Measurements from ENCODE around the gene PTPRG. TPM values are rescaled to one million over a fixed set of nuclear protein-coding genes. Genes with fewer than 3 reads are reported as not detected.

Gene PTPRG
- total and polyA plus RNA-seq, 4 donors: 3.6 to 35.6 (median 8.1) TPM

DNA sequence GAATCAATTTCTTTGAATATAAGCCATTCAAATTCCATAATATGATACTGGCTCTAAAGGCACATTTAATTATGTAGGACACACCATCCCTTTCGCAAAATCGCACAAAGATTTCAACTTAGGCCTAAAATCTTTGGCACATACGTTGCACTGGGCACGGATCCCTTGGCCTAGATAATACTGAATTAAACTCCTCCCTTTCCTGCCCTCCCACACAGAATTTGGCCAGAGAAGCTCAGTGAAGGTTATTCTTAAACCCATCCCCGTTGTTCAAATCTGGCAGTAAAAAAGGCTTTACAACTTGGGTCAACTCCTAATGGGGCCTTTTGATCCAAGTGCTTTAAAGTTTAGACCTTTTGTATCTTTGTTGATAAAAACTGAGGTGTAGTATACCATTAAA lies 247.2 kb downstream of the PTPRG start:
- H3K36me3 ChIP-seq (ENCODE audit: control insufficient read depth in 4 of 4, insufficient read depth in 3 of 4, low read depth in 1 of 4, low read length in 3 of 4): no peaks in the 10 kb centered on the region
- H3K9me3 ChIP-seq (ENCODE audit: control insufficient read depth in 4 of 4, low read length in 3 of 4): no peaks in the 10 kb centered on the region
- TF ChIP-seq RXRA (IDR thresholded peaks at IDR 0.05) (peak; percentile 74 to 75), RAD21 (IDR thresholded peaks at IDR 0.05) (peak; percentile 52 to 58), FOXA1 (IDR thresholded peaks at IDR 0.05) (no peak), FOXA2 (IDR thresholded peaks at IDR 0.05) (no peak), TAF1 (conservative IDR thresholded peaks at IDR 0.05) (no peak), GABPA (IDR thresholded peaks at IDR 0.05 in 1 of 2, conservative IDR thresholded peaks at IDR 0.05 in 1 of 2) (peak in 1 of 2 donors; percentile 77), SP1 (IDR thresholded peaks at IDR 0.05) (peak; percentile 68), HNF4A (conservative IDR thresholded peaks at IDR 0.05) (peak; percentile 67 to 69), JUND (IDR thresholded peaks at IDR 0.05) (peak; percentile 33 to 50), NR2F2 (IDR thresholded peaks at IDR 0.05) (peak; percentile 70), EGR1 (IDR thresholded peaks at IDR 0.05; ENCODE audit: low read depth in 2 of 2) (peak in 1 of 2 donors; percentile 38), YY1 (IDR thresholded peaks at IDR 0.05) (peak; percentile 85), HNF4G (IDR thresholded peaks at IDR 0.05) (no peak)
- TF ChIP-seq, protein P1, sequence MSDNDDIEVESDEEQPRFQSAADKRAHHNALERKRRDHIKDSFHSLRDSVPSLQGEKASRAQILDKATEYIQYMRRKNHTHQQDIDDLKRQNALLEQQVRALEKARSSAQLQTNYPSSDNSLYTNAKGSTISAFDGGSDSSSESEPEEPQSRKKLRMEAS (IDR thresholded peaks at IDR 0.05): peak; percentile 40
- TF ChIP-seq, protein P2, sequence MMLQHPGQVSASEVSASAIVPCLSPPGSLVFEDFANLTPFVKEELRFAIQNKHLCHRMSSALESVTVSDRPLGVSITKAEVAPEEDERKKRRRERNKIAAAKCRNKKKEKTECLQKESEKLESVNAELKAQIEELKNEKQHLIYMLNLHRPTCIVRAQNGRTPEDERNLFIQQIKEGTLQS (IDR thresholded peaks at IDR 0.05): no peak
- TF ChIP-seq, protein P3, sequence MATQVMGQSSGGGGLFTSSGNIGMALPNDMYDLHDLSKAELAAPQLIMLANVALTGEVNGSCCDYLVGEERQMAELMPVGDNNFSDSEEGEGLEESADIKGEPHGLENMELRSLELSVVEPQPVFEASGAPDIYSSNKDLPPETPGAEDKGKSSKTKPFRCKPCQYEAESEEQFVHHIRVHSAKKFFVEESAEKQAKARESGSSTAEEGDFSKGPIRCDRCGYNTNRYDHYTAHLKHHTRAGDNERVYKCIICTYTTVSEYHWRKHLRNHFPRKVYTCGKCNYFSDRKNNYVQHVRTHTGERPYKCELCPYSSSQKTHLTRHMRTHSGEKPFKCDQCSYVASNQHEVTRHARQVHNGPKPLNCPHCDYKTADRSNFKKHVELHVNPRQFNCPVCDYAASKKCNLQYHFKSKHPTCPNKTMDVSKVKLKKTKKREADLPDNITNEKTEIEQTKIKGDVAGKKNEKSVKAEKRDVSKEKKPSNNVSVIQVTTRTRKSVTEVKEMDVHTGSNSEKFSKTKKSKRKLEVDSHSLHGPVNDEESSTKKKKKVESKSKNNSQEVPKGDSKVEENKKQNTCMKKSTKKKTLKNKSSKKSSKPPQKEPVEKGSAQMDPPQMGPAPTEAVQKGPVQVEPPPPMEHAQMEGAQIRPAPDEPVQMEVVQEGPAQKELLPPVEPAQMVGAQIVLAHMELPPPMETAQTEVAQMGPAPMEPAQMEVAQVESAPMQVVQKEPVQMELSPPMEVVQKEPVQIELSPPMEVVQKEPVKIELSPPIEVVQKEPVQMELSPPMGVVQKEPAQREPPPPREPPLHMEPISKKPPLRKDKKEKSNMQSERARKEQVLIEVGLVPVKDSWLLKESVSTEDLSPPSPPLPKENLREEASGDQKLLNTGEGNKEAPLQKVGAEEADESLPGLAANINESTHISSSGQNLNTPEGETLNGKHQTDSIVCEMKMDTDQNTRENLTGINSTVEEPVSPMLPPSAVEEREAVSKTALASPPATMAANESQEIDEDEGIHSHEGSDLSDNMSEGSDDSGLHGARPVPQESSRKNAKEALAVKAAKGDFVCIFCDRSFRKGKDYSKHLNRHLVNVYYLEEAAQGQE (IDR thresholded peaks at IDR 0.05): peak; percentile 22
- TF ChIP-seq, protein P4, sequence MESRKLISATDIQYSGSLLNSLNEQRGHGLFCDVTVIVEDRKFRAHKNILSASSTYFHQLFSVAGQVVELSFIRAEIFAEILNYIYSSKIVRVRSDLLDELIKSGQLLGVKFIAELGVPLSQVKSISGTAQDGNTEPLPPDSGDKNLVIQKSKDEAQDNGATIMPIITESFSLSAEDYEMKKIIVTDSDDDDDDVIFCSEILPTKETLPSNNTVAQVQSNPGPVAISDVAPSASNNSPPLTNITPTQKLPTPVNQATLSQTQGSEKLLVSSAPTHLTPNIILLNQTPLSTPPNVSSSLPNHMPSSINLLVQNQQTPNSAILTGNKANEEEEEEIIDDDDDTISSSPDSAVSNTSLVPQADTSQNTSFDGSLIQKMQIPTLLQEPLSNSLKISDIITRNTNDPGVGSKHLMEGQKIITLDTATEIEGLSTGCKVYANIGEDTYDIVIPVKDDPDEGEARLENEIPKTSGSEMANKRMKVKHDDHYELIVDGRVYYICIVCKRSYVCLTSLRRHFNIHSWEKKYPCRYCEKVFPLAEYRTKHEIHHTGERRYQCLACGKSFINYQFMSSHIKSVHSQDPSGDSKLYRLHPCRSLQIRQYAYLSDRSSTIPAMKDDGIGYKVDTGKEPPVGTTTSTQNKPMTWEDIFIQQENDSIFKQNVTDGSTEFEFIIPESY (IDR thresholded peaks at IDR 0.05): peak; percentile 64
- TF ChIP-seq, protein P5, sequence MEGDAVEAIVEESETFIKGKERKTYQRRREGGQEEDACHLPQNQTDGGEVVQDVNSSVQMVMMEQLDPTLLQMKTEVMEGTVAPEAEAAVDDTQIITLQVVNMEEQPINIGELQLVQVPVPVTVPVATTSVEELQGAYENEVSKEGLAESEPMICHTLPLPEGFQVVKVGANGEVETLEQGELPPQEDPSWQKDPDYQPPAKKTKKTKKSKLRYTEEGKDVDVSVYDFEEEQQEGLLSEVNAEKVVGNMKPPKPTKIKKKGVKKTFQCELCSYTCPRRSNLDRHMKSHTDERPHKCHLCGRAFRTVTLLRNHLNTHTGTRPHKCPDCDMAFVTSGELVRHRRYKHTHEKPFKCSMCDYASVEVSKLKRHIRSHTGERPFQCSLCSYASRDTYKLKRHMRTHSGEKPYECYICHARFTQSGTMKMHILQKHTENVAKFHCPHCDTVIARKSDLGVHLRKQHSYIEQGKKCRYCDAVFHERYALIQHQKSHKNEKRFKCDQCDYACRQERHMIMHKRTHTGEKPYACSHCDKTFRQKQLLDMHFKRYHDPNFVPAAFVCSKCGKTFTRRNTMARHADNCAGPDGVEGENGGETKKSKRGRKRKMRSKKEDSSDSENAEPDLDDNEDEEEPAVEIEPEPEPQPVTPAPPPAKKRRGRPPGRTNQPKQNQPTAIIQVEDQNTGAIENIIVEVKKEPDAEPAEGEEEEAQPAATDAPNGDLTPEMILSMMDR (IDR thresholded peaks at IDR 0.05; ENCODE audit: low read depth, low read length, missing input control): no peak
- WGBS: 15% methylated on average over 5 of the region's 5 CpGs
- H3K27ac ChIP-seq (ENCODE audit: low read depth in 1 of 2, low read length in 2 of 2): peak overlapping the region; percentile 47 to 54
- no peak overlapping the region for H3K9ac ChIP-seq (ENCODE audit: low read depth in 1 of 2, low read length in 2 of 2)
- H3K27me3 ChIP-seq (ENCODE audit: control insufficient read depth in 4 of 4, insufficient read depth in 4 of 4, low read length in 3 of 4): no peaks in the 10 kb centered on the region
- peaks cover 9 to 28% (median 23%) of the 10 kb centered on the region in 4 donors for H3K4me1 ChIP-seq (ENCODE audit: control insufficient read depth in 4 of 4, insufficient read depth in 4 of 4, low read length in 3 of 4)
- no peak overlapping the region for H3K4me3 ChIP-seq (ENCODE audit: low read depth in 1 of 3, low read length in 3 of 3)
- no peak for DNase-seq (ENCODE audit: low spot score)

Data from liver (tissue), 9 donors.